HG03159 (cell line): ENCODE results near the gene IKBKG.
"Not testable (repeated sequence)": the region's sequence is repeated elsewhere in the genome, so short reads cannot be mapped to it uniquely, and the experiment has no call there.

ENCODE experiments used
- ATAC-seq: cut with Tn5 transposase; IDR thresholded peaks from one replicate; pipeline ENCODE4 v1.9.1; 2021; ENCODE audit warnings: mild to moderate bottlenecking, moderate library complexity; ENCODE audit not compliant: unreplicated experiment

IKBKG gene

DNA sequence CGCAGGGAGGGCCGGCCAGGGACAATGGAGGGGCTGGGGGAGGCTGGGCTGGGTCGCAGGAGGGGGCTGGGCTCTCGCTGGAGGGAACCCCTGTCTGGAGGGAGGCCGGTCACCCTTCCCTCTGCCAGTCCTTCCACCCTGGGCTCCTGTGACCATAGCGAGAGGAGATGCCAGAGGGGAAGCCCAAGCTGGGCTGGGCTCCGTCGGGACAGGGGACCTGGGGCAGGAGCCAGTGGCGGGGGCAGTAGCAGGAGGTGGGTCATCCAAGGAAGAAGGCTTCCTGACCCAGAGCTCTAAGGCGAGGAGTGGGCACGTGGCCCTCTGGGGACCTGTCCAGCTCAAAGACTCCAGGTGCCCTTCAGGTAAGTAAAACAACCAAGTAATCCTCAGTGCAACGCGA, 54.8 kb downstream of the IKBKG start:
- ATAC-seq = no peak

DNA sequence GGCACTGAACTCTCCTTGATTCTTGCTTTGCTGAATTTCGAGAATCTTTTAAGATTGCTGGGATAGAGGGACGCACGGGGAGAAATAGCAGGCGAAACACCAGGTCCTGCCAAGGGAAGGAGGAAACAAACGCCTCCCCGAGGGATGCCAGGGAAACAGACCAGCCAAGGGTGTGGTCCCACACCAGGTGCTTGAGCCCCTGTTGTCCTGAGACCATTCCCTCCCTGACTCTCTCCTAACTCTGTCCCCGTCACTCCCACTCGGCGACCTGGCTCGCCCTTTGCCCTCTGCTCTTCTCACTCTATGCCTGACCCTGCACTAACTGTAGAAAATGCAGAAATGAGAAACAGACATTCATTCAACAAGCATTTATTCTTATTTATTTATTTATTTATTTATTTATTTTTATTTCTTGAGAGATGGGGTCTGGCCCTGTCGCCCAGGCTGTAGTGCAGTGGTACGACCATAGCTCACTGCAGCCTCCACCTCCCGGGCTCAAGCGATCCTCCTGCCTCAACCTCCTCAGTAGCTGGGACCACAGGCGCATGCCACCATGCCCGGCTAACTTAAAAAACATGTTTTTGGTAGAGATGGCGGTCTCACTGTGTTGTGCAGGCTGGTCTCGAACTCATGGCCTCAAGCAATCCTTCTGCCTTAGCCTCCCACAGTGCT, 55.5 kb downstream of the IKBKG start:
- no peak for ATAC-seq

DNA sequence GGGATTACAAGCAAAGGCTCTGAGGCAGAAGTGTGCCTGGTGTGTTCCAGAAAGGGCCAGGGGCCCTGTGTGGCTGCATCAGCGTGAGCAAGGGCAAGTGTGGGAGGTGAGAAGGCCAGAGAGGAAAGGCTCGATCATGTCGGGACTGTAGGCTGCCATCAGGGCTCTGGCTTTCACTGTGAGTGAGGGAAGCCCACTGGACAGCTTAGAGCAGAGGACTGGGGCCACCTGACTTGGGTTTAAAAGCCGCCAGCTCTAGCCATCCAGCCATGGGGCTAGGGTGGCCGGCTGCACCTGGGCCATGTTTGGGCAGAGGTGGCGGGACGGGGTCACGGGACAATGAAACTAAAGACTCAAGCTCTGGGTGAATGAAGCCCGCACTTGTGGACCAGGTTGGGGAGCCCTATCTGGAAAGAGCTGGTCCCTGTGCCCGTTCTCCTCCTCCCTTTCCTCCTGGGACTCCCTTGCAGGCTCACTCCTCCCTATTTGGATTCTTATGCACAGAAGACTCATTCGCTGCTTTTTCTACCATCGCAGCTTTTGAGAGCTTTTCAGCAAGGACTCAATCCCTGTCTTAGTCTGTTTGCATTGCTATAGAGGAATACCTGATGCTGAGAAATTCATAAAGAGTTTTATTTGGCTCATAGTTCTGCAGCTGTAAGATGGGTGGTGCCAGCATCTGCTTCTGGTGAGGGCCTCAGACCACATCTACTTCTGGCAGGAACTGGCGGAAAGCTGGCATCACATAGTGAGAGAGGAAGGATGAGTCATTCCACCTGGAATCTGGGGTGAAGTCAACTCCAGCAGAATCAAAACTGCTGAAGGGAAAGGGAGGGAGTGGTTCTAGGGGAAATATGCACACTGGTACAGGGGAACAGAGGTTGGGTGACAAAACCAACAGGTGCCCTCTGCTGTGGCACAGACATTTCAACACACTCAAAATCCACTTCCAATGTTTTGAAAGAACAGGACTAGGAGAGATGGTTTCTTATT, 56.3 kb downstream of the IKBKG start:
- no peak for ATAC-seq

DNA sequence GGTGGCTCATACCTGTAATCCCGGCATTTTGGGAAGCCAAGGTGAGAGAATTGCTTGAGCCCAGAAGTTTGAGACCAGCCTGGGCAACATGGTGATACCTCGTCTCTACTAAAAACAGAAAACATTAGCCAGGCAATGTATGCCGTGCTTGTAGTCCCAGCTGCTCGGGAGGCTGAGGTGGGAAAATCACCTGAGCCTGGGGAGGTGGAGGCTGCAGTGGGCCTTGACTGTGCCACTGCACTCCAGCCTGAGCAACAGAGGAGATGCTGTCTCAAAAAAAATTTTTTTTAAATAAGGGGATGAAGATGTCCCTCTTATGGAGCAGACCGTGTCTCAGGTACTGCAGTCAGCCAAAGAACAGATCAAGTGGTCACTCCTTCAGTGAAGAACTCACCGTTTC, 58.1 kb downstream of the IKBKG start:
- no peak for ATAC-seq

DNA sequence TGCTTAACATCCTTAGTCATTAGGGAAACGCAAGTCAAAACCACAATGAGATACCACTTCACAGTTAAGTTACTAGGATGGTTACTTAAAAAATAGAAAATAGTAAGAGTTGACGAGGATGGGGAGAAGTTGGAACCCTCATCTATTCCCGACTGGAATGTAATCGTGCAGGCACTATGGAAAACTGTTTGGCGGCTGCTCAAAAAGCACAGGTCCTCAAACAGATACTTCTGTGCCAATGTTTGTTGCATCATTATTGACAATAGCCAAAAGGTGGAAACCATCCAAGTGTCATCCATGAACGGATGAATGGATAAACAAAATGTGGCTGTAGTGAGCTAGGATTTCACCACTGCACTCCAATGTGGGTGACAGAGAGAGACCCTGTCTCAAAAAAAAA, 60.0 kb downstream of the IKBKG start:
- ATAC-seq = no peak

DNA sequence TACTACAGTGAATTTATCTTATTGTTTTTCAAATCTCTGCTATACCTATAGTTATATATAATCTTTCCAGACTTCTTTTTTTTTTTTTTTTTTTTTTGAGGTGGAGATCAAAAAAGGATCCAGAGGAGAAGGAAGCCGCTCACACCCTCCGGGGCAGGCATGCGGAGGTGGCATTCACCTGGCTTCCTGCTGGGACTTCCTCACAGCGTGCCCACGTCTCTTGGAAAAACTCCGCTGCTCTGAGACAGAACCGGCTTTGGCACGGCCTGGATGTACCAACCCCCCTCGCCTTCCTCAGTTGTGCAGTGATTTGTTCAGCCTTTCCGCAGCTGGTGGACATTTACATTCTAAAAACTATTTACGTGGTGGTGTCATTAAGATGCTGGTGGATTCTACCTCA, 60.6 kb downstream of the IKBKG start:
- ATAC-seq = not testable (repeated sequence)

DNA sequence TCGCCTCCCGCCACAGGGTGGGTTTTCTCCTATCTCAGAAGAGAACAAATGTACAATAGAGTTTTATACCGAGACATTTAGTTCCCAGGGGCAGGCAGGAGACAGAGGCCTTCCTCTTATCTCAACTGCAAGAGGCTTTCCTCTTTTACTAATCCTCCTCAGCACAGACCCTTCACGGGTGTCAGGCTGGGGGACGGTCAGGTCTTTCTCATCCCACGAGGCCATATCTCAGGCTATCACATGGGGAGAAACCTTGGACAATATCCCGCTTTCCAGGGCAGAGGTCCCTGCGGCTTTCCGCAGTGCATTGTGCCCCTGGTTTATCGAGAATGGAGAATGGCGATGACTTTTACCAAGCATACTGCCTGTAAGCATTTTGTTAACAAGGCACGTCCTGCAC, 61.4 kb downstream of the IKBKG start:
- not testable (repeated sequence) for ATAC-seq

DNA sequence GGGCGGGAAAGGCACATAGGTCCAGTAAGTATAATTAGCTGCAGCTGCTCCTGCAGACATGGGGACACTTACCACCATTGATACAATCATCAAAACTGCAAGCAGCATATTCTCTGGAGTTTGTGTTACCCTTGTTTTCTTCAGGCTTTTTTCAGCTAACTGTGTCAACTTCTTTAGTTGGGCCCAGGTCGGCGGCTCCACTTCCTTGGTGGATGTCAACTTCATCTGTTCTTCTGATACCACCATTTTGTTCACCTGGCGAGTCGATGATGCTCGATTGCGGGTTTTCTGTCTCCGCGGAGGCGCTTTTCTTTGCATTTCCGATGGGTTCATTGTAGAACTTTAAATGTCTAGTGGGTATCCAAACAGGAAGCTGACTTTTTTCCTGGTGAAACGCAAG, 63.7 kb downstream of the IKBKG start:
- not testable (repeated sequence) for ATAC-seq

DNA sequence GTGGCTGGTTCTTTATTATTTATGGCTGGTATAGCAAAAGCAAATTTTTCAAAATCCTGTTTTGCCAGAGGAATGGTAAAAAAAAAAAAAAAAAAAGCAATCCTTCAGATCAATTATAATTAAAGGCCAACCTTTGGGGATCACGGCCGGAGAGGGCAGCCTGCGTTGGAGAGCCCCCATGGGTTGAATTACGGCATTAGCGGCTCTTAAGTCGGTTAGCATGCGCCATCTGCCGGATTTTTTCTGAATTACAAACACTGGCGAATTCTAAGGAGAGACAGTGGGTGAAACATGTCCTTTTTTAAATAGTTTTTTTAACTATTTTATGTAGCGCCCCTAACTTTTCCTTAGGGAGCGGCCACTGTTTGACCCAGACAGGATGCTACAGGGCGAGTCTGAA, 66.2 kb downstream of the IKBKG start:
- not testable (repeated sequence) for ATAC-seq
